ENCODE data around the gene PLEKHF1. TPM values are rescaled to one million over a fixed set of nuclear protein-coding genes. Genes with fewer than 3 reads are reported as not detected.

PLEKHF1 gene
- total RNA-seq, 2 donors from 2014 or later, result 2.6 to 2.8 TPM

GRCh38 chr19:29714953-29715700, 49.9 kb downstream of the PLEKHF1 start, which contains the start of gene C19orf12:
Gene C19orf12, minus strand, starts transcription at chr19:29715261. Its CDS starts 6,848 bp downstream, at chr19:29708413.
- no peaks in the 10 kb centered on the region for H3K9me3 Mint-ChIP-seq
- H3K36me3 ChIP-seq (ENCODE audit: control insufficient read depth, insufficient read depth, low read length), result peaks cover 4% of the 10 kb centered on the region
- H3K4me1 Mint-ChIP-seq, result peaks cover 37% of the 10 kb centered on the region
- H3K4me3 ChIP-seq (ENCODE audit: low read length), result peak within 1 kb of the TSS; percentile 86
- peak within 1 kb of the TSS; percentile 84 for H3K27ac Mint-ChIP-seq
- 0 to 3% methylated on average over 9 to 72 of the region's 72 CpGs for WGBS, 2 experiments (ENCODE audit: insufficient coverage in 1 of 2, insufficient read length in 1 of 2)
- H3K4me3 Mint-ChIP-seq, result peak within 1 kb of the TSS; percentile 71
- TF ChIP-seq CTCF (conservative IDR thresholded peaks at IDR 0.05), result no peak
- no peaks in the 10 kb centered on the region for H3K36me3 Mint-ChIP-seq (ENCODE audit: low read depth)
- peak within 1 kb of the TSS; percentile 74 for H3K9ac ChIP-seq (ENCODE audit: extremely low read depth, low read length, poor library complexity, severe bottlenecking)
- DNase-seq, result peak; percentile 81
- H3K27me3 Mint-ChIP-seq (ENCODE audit: insufficient read depth), result no peaks in the 10 kb centered on the region
- peaks cover 5% of the 10 kb centered on the region for H3K4me1 ChIP-seq (ENCODE audit: control insufficient read depth, insufficient read depth, low read length)
- H3K9me3 ChIP-seq (ENCODE audit: control insufficient read depth, low read length), result no peaks in the 10 kb centered on the region
- peak within 1 kb of the TSS; percentile 53 for H3K27ac ChIP-seq (ENCODE audit: low read depth, low read length)
- H3K27me3 ChIP-seq (ENCODE audit: control insufficient read depth, insufficient read depth, low read length, poor library complexity, severe bottlenecking), result no peaks in the 10 kb centered on the region

GRCh38 chr19:29715701-29716581, 50.7 kb downstream of the PLEKHF1 start:
- H3K27ac ChIP-seq (ENCODE audit: low read depth, low read length), result no peak overlapping the region
- Mint-ChIP-seq H3K4me1 (peaks cover 37% of the 10 kb centered on the region), H3K27ac (peak overlapping the region; percentile 84), H3K9me3 (no peaks in the 10 kb centered on the region), H3K4me3 (peak overlapping the region; percentile 71), H3K36me3 (ENCODE audit: low read depth) (no peaks in the 10 kb centered on the region), H3K27me3 (ENCODE audit: insufficient read depth) (no peaks in the 10 kb centered on the region)
- H3K27me3 ChIP-seq (ENCODE audit: control insufficient read depth, insufficient read depth, low read length, poor library complexity, severe bottlenecking), result no peaks in the 10 kb centered on the region
- H3K4me3 ChIP-seq (ENCODE audit: low read length), result peak overlapping the region; percentile 86
- TF ChIP-seq CTCF (conservative IDR thresholded peaks at IDR 0.05), result no peak
- peaks cover 5% of the 10 kb centered on the region for H3K4me1 ChIP-seq (ENCODE audit: control insufficient read depth, insufficient read depth, low read length)
- H3K9ac ChIP-seq (ENCODE audit: extremely low read depth, low read length, poor library complexity, severe bottlenecking), result peak overlapping the region; percentile 74
- peaks cover 4% of the 10 kb centered on the region for H3K36me3 ChIP-seq (ENCODE audit: control insufficient read depth, insufficient read depth, low read length)
- H3K9me3 ChIP-seq (ENCODE audit: control insufficient read depth, low read length), result no peaks in the 10 kb centered on the region
- 78 to 85% methylated on average over 4 to 13 of the region's 13 CpGs for WGBS, 2 experiments (ENCODE audit: insufficient coverage in 1 of 2, insufficient read length in 1 of 2)
- DNase-seq, result no peak

GRCh38 chr19:29717051-29717450, 51.8 kb downstream of the PLEKHF1 start:
- H3K36me3 ChIP-seq (ENCODE audit: control insufficient read depth, insufficient read depth, low read length), result peaks cover 4% of the 10 kb centered on the region
- H3K9ac ChIP-seq (ENCODE audit: extremely low read depth, low read length, poor library complexity, severe bottlenecking), result no peak overlapping the region
- no peaks in the 10 kb centered on the region for H3K27me3 ChIP-seq (ENCODE audit: control insufficient read depth, insufficient read depth, low read length, poor library complexity, severe bottlenecking)
- no peaks in the 10 kb centered on the region for H3K36me3 Mint-ChIP-seq (ENCODE audit: low read depth)
- H3K9me3 ChIP-seq (ENCODE audit: control insufficient read depth, low read length), result no peaks in the 10 kb centered on the region
- no peaks in the 10 kb centered on the region for H3K27me3 Mint-ChIP-seq (ENCODE audit: insufficient read depth)
- peaks cover 5% of the 10 kb centered on the region for H3K4me1 ChIP-seq (ENCODE audit: control insufficient read depth, insufficient read depth, low read length)
- no peak overlapping the region for H3K27ac ChIP-seq (ENCODE audit: low read depth, low read length)
- no peak overlapping the region for H3K4me3 Mint-ChIP-seq
- peaks cover 33% of the 10 kb centered on the region for H3K4me1 Mint-ChIP-seq
- 88 to 91% methylated on average over 15 to 16 of the region's 16 CpGs for WGBS, 2 experiments (ENCODE audit: insufficient coverage in 1 of 2, insufficient read length in 1 of 2)
- TF ChIP-seq CTCF (conservative IDR thresholded peaks at IDR 0.05), result no peak
- H3K27ac Mint-ChIP-seq, result no peak overlapping the region
- no peaks in the 10 kb centered on the region for H3K9me3 Mint-ChIP-seq
- no peak overlapping the region for H3K4me3 ChIP-seq (ENCODE audit: low read length)
- no peak for DNase-seq

Measured in endodermal cell (in vitro differentiated cells).